ENCODE measurements around the gene FIGLA. TPM values are rescaled to one million over a fixed set of nuclear protein-coding genes. Genes with fewer than 3 reads are reported as not detected.

The FIGLA gene, protein sequence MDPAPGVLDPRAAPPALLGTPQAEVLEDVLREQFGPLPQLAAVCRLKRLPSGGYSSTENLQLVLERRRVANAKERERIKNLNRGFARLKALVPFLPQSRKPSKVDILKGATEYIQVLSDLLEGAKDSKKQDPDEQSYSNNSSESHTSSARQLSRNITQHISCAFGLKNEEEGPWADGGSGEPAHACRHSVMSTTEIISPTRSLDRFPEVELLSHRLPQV
- not detected for polyA plus RNA-seq (ENCODE audit: insufficient read length in 3 of 3)
- long read RNA-seq, donor 1, result 0 reads
- long read RNA-seq, donor 2, result 0 reads
- long read RNA-seq, donor 3, result 0 reads
- long read RNA-seq, donor 4, result 0 reads
- long read RNA-seq, donor 5, result 0 reads
- long read RNA-seq, donor 6, result 0 reads
- long read RNA-seq, donor 7, result 0 reads
- long read RNA-seq, donor 8, result 0 reads
- long read RNA-seq, donor 9, result 0 reads
- long read RNA-seq, donor 10, result 0 reads
- long read RNA-seq, donor 11, result 0 reads
- long read RNA-seq, donor 12, result 0 reads
- long read RNA-seq, donor 13, result 0 reads
- long read RNA-seq, donor 14, result 0 reads
- long read RNA-seq, donor 15, result 0 reads
- long read RNA-seq, donor 16, result 0 reads

DNA sequence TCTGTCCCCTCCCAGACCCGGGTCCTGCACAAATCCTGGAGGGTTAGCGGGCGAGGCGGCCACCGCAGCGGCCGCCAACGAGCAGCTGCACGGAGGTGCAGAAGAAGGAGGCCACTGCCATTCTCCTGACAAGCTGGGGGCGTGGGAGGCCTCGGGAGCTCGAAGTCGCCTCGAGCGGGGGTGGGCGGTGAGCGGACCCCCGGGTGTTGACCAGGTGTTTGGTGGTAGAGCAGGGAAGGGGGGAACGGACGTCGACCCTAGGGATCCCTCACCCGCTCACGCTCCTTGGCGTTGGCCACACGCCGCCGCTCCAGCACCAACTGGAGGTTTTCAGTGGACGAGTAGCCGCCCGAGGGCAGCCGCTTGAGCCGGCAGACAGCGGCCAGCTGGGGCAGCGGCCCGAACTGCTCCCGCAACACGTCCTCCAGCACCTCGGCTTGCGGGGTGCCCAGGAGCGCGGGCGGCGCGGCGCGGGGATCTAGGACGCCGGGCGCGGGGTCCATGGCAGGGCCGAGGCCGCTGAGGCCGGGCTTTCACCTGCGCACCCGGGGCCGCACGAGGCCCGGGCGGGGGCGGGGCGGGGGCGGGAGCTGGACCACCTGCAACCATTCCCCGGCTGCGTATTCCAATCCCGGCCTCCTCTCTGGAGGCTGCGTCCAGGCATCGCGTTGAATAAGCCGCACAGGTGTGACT, at the start of gene FIGLA:
FIGLA (minus strand) TSS at position 508 of the 693 bp plus-strand sequence; CDS start at position 503, 5 bp downstream.
- DNase-seq, result no peak

DNA sequence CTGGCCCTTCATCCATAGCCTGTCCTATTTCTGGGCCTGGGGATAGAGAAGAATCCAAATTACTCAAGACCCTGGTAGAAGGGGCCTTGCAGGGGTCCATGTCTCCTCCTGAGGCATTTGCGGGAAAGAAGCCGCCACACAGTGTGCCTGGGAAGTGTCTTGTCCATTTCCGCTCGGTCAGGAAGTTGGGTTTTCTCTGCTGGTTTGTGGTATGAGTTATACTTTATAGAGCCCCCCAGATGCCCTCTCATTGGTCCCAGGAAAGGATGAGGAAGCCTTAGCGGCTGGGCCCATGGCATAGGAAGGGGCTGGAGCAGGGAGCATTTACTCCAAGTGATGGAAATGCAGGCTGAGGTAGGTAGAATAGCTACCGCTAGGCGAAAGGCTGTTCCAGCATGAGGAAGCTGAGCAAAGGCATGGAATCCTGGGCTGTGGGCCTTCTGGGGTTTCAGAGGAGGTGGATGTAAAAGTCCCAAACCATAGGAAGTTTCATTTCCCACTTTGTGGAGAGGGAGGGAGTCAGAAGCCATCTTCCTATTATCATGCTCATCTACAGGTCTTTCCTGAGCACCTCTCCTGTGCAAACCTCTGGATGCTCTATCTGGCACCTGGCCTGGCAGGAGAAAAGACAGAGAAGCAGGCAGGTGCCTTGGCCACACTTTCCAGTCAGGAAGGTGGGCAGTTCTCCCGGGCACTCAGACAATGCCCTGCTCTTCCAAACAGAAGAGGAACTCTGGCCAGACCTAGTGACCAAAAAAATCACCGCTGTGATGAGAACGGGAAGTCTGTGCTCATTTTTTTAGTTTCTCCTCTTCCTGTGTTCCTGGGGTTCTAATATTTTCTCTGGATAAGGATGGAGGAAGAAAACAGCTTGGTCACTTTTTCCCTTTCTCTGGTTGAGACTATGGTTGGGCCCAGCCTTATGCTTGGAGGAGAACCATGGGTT, 47.8 kb upstream of the FIGLA start:
- DNase-seq, result no peak

DNA sequence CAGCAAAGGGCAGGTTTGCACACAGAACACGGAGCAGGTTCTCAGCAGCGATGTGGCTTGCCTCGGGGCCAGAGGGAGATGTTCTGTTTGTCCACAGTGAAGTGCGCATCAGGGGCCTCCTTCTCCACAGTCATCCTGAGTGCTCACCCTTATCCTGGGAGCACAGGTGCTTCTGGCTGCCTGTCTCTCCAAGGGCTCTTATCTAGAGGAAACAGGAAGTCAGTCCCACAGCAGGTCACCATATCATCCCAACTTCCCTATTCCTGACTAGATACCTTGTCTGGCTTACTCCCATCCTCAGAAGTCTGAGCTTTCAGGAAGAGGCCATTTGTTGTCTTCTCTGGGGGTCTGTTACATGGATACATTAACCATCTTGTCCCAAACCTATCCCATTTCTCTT, 45.2 kb upstream of the FIGLA start, which contains the start of gene CD207:
CD207 (minus strand) TSS at position 174 of the 400 bp plus-strand sequence; CDS start at position 134, 40 bp downstream.
- no peak for DNase-seq

DNA sequence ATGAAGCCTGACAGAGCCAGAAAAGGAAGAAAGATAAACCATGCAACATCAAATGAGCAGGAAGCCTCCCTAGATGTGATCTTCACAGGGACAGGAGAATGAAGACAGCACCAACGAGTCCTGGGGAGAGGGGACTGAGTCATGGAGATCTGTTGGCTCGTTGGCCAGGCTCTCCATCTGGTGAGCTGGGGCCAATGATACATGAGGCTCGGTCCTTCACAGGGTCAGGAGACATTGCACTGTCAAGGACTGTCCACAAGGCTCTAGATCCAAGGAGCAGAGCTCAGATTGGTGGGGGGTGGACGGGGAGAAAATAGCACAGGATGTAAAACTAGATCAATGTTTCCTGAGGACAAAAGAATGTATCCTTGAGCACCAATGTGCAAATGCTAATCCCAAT, 44.4 kb upstream of the FIGLA start:
- DNase-seq, result no peak

DNA sequence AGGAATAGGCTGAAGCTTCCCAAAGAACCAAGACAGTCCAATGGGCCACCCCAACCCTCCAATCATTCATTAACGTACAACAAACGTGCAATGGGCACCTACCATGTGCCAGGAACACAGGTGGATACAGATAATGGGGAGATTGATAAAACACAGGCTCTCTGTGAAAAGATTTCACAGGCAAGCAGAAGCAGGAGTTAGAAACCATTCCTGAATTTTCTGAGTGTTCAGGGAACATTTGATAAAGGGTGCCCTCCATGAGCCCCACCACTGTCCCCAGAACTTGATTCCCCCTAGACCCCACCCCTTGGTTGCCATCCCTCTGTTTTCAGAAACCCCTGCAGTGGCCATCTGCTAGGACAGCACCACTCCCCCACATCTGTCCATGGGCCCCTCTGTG, 43.7 kb upstream of the FIGLA start:
- DNase-seq, result no peak

DNA sequence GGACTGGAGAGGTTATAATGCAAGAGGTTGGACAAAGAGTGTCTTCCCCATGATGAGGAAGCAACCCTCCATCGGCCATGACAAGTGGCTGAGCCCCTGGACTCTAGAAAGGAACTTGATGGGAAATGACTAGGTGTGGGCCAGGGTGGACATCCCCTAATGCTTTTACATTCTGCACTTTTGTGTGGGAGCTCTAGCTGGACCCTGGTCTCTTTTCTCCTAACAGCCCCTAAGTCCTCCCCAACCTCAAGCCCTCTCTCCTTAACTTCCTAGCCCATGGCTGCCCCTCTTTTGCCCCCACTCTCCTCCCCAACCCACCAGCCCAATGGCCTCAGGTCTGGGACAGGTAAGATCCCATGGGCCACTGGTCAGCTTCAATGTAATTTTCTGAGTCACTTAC, 42.8 kb upstream of the FIGLA start:
- no peak for DNase-seq

DNA sequence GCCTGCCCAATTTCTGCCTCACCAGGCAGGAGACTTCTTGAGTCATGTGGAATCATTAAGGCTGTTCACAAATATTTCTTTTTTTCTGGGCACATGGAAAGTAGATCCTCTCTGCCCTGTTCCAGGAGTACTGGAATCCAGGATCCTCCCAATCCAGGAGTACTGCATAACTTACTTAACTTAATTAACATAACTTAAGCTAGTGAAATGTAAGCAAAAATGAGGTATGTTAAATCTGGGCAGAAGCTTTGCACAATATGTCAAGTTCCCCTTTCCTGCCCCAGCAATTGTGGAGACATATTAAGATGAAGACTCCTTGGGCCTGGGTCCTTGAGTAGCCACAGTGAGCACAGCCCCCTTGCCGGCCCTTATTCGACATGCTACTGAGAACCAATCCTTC, 41.9 kb upstream of the FIGLA start:
- DNase-seq, result no peak

DNA sequence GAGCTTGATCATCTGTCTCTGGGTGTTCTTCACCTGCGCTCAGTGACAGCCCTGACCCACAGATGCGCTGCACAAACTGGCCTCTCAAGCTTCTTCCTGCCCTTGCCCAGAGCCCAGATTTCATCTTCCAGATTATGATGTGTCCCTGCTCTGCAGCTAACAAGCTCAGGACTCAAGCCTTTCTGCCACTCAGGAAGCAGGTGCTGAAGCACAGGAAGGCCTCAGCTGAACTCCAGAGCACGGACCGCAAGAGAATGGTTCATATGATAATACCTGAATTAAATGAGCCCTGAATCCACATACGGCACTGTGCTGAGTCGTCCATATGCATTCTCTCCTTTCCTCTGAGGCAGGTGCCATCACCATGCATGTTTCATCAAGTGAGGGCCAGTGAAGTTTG, 41.4 kb upstream of the FIGLA start:
- DNase-seq, result no peak

DNA sequence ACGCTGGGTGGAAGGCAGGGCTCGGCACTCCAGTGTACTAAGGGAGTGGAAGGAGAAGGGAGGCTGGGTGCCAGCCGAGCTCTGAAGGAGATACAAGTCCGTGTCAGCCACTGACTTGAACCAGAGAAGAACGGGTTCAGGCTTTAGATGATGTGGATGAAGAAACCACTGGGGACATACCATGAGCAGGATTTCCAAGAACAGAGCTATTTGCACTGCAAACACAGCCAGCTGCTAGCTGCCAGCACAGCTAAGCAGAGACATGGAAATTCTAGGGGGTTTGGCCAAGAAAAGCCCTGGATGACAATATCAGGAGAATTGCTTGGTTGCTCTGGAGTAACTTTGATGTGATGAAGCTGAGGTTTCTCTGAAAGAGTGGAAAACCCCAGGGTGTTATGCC, 39.9 kb upstream of the FIGLA start:
- DNase-seq, result no peak

DNA sequence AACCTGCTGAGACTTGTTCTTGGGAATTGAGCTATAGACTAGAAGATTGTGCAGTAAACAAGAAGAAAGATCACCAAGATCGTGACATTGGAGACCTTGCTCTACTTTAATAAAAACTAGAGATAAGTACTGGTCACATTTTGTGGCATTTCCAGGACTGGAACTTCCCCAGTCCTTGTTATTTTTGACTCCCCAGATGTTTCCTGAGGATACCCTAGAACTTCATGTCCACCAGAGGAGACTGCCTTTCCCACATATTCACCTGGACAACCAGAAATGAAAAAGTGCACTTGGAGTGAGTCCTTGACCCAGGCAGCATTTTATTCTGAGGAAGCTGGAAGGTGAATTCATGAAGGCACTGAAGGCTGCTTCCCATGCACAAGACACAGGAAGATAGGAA, 39.5 kb upstream of the FIGLA start:
- DNase-seq, result no peak

DNA sequence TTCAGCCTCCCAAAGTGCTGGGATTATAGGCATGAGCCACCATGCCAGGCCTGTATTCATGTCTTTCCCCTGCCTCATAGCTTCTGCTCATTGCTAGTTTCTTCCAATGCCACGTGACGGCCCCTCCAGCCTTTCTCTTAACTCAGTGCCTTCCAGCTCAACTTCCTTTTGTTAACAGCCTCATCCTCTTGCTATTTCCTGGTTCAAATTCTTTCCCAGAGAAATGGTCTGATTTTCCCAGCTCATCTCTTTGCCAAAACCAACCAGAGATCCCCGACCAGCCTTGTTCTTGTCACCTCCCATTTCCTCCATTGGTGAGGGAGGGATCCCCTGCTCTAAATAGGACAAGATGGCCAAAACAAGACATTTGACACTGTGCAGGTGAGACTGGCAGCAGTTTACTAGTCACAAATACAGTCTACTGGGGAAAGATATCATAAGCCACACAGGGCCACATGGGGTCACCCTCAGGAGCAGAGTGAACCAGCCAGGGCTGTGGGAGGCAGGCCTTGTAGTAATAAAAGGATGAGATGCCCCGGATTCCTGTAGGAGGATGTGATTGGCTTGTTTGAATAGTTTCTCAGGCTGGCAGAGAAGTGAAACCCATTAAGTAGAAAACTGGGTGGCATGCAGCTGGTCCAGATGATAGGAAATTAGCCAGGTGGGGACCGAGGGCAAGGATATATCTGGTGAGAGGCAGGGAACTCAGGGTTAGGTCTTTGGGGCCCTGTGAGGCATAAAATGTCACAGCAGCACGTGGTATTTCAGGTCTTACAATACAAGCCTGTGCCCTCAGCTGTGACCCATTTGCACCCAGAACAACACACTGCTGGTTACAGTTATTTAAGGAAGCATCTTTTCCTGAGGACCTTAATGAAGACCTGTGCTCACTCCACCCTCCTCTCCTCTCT, 38.7 kb upstream of the FIGLA start:
- no peak for DNase-seq

DNA sequence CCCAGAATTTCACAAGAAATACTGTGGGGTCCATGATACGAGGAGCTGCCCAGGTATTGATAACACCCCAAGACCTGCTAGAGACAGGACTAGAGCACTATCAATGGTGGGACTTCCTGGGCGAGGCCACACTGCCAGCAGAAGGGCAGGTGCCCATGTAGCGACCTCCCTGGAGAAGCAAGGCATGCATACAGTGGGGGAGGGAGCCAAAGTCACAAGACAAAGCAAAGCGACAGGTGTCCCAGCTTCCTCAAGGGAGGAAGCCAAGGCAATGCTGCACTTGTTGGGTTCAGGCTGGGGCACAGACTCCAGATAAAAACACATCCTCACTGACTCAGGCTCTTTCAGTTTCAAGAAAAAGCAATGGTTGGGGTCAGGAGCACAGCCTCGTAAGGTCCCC, 37.7 kb upstream of the FIGLA start:
- DNase-seq, result no peak

DNA sequence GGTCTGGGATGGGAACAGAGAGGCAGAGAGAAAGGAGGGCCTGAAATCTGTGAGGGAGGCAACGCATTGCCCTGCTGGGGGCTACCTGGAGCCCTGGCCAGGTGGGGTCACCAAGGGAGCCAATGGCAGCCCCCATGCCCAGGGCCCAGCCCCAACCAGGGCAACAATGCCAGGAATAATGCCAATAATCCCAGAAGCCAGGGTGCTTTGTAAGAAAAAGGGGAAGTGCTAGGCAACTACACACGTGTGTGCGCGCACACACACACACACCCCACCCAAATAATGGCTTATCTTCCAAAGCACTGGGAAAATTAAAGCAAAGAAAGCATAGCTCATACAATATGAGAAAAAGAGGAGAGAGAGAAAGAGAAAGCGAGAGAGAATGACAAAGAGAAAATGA, 36.9 kb upstream of the FIGLA start:
- no peak for DNase-seq

DNA sequence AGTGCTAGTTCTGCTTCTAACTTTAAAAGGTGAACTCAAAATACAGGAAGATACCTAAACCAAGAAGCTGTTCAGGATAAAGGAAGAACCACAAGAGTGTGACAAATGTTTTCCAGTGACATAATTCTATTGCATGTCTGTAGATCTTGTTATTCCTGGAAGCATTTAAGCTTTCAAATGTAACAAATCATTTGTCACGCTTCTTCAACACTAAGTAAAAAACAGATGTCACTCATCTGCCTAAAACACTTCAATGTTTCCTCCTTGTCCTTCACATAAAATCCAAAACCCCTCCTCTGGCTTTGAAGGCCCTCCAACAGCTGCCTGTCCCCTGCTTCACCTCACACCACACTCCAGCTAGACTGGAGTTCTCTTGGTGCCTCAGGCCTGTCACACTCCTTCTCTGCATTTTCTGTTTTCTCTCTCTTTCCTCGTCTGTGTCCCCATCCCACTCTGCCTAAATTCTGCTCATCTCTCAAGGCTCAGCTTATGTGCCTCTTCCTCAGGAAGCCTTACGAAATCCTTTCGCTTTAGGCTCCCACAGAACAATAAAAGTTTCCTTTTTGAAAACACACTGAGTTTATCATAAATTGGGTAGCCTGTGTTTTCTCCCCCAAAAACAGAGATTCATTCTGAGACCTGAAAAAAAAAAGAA, 36.4 kb upstream of the FIGLA start:
- no peak for DNase-seq

DNA sequence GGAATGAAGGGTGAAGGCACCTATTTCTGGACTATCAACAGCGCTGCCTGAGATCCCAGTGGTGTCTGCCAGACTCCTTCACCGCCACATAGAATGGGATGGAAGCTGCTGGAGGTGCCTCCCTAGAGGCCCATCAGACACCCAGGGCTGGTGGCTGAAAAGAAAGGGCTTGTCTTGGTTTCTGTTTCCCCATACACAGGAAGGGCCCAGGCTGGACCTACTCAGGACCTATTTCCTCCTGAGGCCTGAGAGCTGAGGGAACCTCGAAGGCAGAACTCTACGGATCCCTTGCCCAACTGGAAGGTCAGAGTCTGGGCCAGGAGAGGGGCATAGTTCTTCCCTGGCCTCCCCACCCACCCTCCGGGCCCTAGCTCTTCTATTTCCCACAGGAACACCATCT, 32.8 kb upstream of the FIGLA start:
- DNase-seq, result no peak

DNA sequence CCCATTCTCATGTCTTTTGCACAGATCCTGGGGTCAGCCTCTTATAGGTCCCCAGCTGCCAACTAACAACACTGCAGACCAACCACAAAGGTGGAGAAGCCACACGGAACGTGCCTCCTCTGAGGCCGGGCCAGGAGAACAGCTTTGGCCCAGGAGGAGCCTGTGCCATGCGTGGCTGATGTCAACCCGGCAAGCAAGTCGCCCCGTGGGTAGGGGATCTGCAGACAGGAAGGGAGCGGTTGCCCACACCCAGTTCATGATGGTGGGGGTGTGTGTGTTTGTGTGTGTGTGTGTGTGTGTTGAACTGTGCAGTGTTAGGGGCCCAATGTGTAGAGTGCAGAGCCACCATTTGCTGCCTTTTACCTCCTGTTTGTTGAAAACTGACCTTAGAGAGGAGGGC, 32.4 kb upstream of the FIGLA start:
- no peak for DNase-seq

DNA sequence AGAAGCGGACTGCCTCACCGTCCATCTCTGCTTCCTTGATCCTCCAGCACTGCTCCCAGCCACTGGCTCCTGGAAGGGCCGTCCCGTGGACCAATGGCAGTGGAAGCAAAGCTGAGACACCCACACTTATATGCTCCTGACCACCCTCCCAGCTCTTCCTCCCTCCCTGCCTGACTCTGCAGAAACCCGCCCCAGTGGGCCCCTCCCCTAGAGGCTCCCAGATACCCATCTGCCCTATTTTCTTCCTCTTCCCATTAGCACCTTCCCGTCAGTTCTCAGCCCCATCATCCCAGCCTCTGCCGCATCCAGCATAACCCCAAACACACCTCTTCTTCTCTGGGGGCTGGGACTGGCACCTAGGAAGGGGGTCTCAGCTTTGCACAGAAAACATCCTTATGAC, 30.1 kb upstream of the FIGLA start, which contains the start of gene CLEC4F:
CLEC4F (minus strand) TSS at position 101 of the 400 bp plus-strand sequence; CDS start at position 25, 76 bp downstream.
- DNase-seq, result no peak

DNA sequence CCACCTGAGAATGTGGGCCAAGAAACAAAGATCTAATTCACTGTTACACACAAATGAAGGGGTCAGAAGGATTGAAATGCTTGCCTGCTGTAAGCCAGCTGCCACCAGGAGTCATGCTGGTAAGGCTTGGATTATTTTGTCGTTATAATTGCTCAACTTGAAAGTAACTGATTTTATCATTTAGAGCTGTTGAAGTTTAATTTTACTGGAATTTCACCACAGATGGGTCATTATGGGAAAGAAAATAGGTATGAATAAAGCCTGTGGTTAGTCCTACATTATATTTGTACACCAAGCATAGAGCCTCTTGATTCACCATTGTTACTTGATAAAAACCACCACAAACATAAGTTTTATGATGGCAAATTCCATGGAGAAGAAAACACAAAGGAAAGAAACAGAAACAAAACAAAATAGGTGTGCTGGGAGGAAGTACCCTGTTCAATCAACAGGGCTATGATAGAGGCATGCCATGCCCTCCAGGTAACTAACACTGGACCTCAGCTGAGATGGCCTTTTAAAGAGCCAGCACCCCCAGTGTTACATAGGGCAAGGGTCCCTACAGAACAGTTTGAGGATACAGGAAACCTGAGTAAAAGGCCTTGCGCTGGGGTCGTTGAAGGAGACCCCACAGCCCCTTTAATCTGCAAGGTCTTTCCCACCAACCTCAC, 27.0 kb upstream of the FIGLA start:
- DNase-seq, result no peak

DNA sequence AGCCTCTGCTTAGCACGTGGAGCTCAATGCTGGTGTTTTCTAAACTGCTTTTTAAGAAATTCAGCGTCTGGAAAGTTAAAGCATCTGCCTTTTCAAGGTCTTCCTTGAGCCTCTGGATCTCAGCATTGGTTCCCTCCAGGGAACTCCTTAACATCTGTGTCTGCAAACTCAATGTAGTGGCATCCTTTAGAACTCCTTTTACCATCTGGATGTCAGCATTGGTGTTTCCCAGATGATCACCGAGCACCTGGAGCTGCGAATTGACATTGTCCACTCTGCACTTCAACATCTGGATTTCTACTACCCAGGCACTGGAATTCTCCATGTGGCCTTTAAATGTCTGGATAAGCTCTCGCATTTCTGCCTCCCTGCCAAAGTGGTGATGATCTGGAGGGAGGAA, 26.3 kb upstream of the FIGLA start:
- DNase-seq, result no peak
